ENCODE data around the gene CCNY. TPM values are rescaled to one million over a fixed set of nuclear protein-coding genes. Genes with fewer than 3 reads are reported as not detected.

Gene CCNY
- total RNA-seq, 1 experiment from 2014 or later: 62.2 TPM

DNA sequence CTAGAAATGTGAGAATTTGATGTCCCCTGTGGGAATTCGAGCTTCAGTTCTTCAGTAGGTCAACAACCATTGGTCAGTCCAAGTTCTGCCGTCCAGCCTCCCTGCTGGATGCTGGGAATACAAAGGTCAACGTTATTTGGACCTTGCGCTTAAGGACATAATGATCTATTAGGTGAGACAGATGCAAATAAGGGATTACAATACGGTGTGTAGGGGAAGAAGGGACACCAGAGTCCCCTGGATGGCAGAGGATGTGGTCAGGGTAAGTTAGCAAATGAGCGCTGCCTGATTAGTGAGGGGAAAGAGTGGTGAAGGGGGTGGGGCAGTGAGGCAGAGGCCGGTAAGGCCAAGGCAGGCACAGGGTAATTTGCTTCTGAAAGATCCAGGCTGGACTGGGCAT is 16.2 kb downstream of the CCNY start:
- H3K9me2 ChIP-seq (ENCODE audit: insufficient read depth): no peaks in the 10 kb centered on the region
- peaks cover 13 to 14% of the 10 kb centered on the region in 2 experiments for H3K4me1 ChIP-seq (ENCODE audit: control insufficient read depth in 1 of 2, insufficient read depth in 2 of 2, low read length in 2 of 2)
- no peaks in the 10 kb centered on the region for H3K9me3 ChIP-seq (ENCODE audit: control insufficient read depth in 1 of 2, insufficient read depth in 1 of 2, low read depth in 1 of 2, low read length in 2 of 2)
- no peak overlapping the region for H3K9ac ChIP-seq (ENCODE audit: low read length)
- CTCF ChIA-PET: no interaction called here
- H3K27ac ChIP-seq (ENCODE audit: low read depth, low read length): no peak overlapping the region
- POLR2A ChIA-PET: no interaction called here
- no peak overlapping the region for H3K4me2 ChIP-seq (ENCODE audit: low read length)
- H3K4me3 ChIP-seq (replicated peaks in 1 of 2; ENCODE audit: low read depth in 1 of 2, low read length in 2 of 2): no peak overlapping the region
- RAD21 ChIA-PET (ENCODE audit: low non-redundant PET in 1 of 2, low total read pairs in 2 of 2, uncharacterized antibody in 2 of 2, unreplicated experiment in 2 of 2): no interaction called here
- peaks cover 15% of the 10 kb centered on the region; the same call in 1 of the 2 replicates for H4K20me1 ChIP-seq (ENCODE audit: insufficient read depth)
- H3K27me3 ChIP-seq (ENCODE audit: insufficient read depth, low read length): no peaks in the 10 kb centered on the region
- no peak for DNase-seq (ENCODE audit: low read depth, low spot score)
- TF ChIP-seq YY1 (IDR thresholded peaks at IDR 0.05; ENCODE audit: extremely low read depth, insufficient replicate concordance, low read depth, low read length) (no peak), POLR2AphosphoS5 (IDR thresholded peaks at IDR 0.05; ENCODE audit: low read depth, low read length) (no peak)
- H3K79me2 ChIP-seq (ENCODE audit: insufficient read depth, low read length): peaks cover 94% of the 10 kb centered on the region
- no peak overlapping the region for H2AFZ ChIP-seq (ENCODE audit: low read depth, low read length, poor library complexity, severe bottlenecking)
- no peak for ATAC-seq
- intact Hi-C loops (cut with micrococcal nuclease): no loop called here
- BruUV-seq (replicated peaks): no TSS peak
- no peaks in the 10 kb centered on the region for H3K36me3 ChIP-seq (ENCODE audit: control insufficient read depth in 1 of 2, insufficient read depth in 2 of 2, low read length in 2 of 2)

DNA sequence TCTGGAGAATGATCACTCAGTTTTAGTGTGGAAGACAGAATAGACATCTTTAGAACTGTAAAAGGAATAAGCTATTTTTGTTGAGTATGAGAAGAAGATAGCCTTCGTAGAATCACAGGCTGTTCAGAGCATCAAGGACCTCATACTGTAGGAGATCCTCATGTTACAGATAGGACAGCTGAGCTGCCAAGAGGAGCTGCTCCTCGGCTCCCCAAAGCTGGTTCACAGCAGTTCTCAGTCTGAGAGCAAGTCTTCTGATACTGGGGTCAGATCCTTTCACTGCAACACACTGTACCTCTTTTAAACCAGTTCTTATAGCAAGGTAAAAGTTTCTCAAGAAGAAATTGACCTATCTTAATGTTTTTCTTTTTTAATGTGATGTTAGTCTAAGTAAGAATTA is 17.1 kb downstream of the CCNY start:
- CTCF ChIA-PET: no interaction called here
- intact Hi-C loops (cut with micrococcal nuclease): no loop called here
- Histone ChIP-seq H2AFZ (ENCODE audit: low read depth, low read length, poor library complexity, severe bottlenecking) (no peak overlapping the region), H3K27ac (ENCODE audit: low read depth, low read length) (no peak overlapping the region), H3K79me2 (ENCODE audit: insufficient read depth, low read length) (peaks cover 95% of the 10 kb centered on the region), H3K4me2 (ENCODE audit: low read length) (peak overlapping the region; percentile 35; the same call in 1 of the 2 replicates), H3K9me3 (ENCODE audit: control insufficient read depth in 1 of 2, insufficient read depth in 1 of 2, low read depth in 1 of 2, low read length in 2 of 2) (no peaks in the 10 kb centered on the region), H3K4me1 (ENCODE audit: control insufficient read depth in 1 of 2, insufficient read depth in 2 of 2, low read length in 2 of 2) (peaks cover 13 to 14% of the 10 kb centered on the region in 2 experiments), H3K9me2 (ENCODE audit: insufficient read depth) (no peaks in the 10 kb centered on the region), H3K4me3 (replicated peaks in 1 of 2; ENCODE audit: low read depth in 1 of 2, low read length in 2 of 2) (no peak overlapping the region), H4K20me1 (ENCODE audit: insufficient read depth) (peaks cover 15% of the 10 kb centered on the region; the same call in 1 of the 2 replicates), H3K9ac (ENCODE audit: low read length) (no peak overlapping the region), H3K27me3 (ENCODE audit: insufficient read depth, low read length) (no peaks in the 10 kb centered on the region), H3K36me3 (ENCODE audit: control insufficient read depth in 1 of 2, insufficient read depth in 2 of 2, low read length in 2 of 2) (no peaks in the 10 kb centered on the region)
- no TSS peak for BruUV-seq (replicated peaks)
- no peak for DNase-seq (ENCODE audit: low read depth, low spot score)
- POLR2A ChIA-PET: no interaction called here
- no peak for ATAC-seq
- RAD21 ChIA-PET (ENCODE audit: low non-redundant PET in 1 of 2, low total read pairs in 2 of 2, uncharacterized antibody in 2 of 2, unreplicated experiment in 2 of 2): no interaction called here
- TF ChIP-seq ZFX (IDR thresholded peaks at IDR 0.05) (no peak), EZH2 (IDR thresholded peaks at IDR 0.05) (no peak), CEBPB (IDR thresholded peaks at IDR 0.05; ENCODE audit: low read depth) (no peak), ATF3 (IDR thresholded peaks at IDR 0.05) (no peak), POLR2A (IDR thresholded peaks at IDR 0.05; ENCODE audit: borderline replicate concordance, extremely low read depth, insufficient read depth, insufficient read length) (no peak)

All from HCT116 (cell line).